ENCODE data around the gene CACNB1.

The CACNB1 gene

GRCh38 chr17:39181303-39181702 is 16.2 kb downstream of the CACNB1 start:
- Histone ChIP-seq H3K4me3 (ENCODE audit: low read length) (no peak overlapping the region), H3K9ac (ENCODE audit: low read length) (no peak overlapping the region), H3K79me2 (ENCODE audit: low read length) (no peaks in the 10 kb centered on the region), H3K9me3 (replicated peaks; ENCODE audit: insufficient read depth, low read length) (no peaks in the 10 kb centered on the region), H3F3A (ENCODE audit: insufficient read depth, low read length) (no peaks in the 10 kb centered on the region), H3K27ac (ENCODE audit: low read length) (no peak overlapping the region), H3K9me2 (replicated peaks; ENCODE audit: insufficient read depth, low read length) (no peaks in the 10 kb centered on the region), H3K36me3 (replicated peaks; ENCODE audit: insufficient read depth, low read length) (peaks cover 3% of the 10 kb centered on the region; the same call in 1 of the 2 replicates), H3K27me3 (replicated peaks; ENCODE audit: insufficient read depth, low read length) (no peaks in the 10 kb centered on the region), H3K4me2 (ENCODE audit: low read depth, low read length) (no peak overlapping the region), H4K20me1 (ENCODE audit: insufficient read depth, low read length) (no peaks in the 10 kb centered on the region), H3K4me1 (ENCODE audit: low read length) (no peaks in the 10 kb centered on the region), H2AFZ (ENCODE audit: low read length) (no peak overlapping the region)
- TF ChIP-seq CTCF (IDR thresholded peaks at IDR 0.05; ENCODE audit: low read length) (no peak), EZH2phosphoT487 (IDR thresholded peaks at IDR 0.05; ENCODE audit: low read length) (no peak), EZH2 (optimal IDR thresholded peaks at IDR 0.05; ENCODE audit: low read depth, low read length) (no peak)
- no peak for DNase-seq

GRCh38 chr17:39178536-39178935 is 18.9 kb downstream of the CACNB1 start:
- no peaks in the 10 kb centered on the region for H3K9me2 ChIP-seq (replicated peaks; ENCODE audit: insufficient read depth, low read length)
- no peaks in the 10 kb centered on the region for H3K9me3 ChIP-seq (replicated peaks; ENCODE audit: insufficient read depth, low read length)
- H3K27me3 ChIP-seq (replicated peaks; ENCODE audit: insufficient read depth, low read length), result no peaks in the 10 kb centered on the region
- peaks cover 2% of the 10 kb centered on the region; the same call in 1 of the 2 replicates for H3F3A ChIP-seq (ENCODE audit: insufficient read depth, low read length)
- H2AFZ ChIP-seq (ENCODE audit: low read length), result no peak overlapping the region
- no peak for DNase-seq
- H3K27ac ChIP-seq (ENCODE audit: low read length), result no peak overlapping the region
- H4K20me1 ChIP-seq (ENCODE audit: insufficient read depth, low read length), result no peaks in the 10 kb centered on the region
- H3K36me3 ChIP-seq (replicated peaks; ENCODE audit: insufficient read depth, low read length), result peaks cover 3% of the 10 kb centered on the region; the same call in 1 of the 2 replicates
- no peak for TF ChIP-seq EZH2 (optimal IDR thresholded peaks at IDR 0.05; ENCODE audit: low read depth, low read length)
- no peak for TF ChIP-seq CTCF (IDR thresholded peaks at IDR 0.05; ENCODE audit: low read length)
- TF ChIP-seq EZH2phosphoT487 (IDR thresholded peaks at IDR 0.05; ENCODE audit: low read length), result no peak
- H3K9ac ChIP-seq (ENCODE audit: low read length), result no peak overlapping the region
- H3K4me3 ChIP-seq (ENCODE audit: low read length), result no peak overlapping the region
- H3K4me1 ChIP-seq (ENCODE audit: low read length), result peaks cover 5% of the 10 kb centered on the region
- no peaks in the 10 kb centered on the region for H3K79me2 ChIP-seq (ENCODE audit: low read length)
- H3K4me2 ChIP-seq (ENCODE audit: low read depth, low read length), result no peak overlapping the region

- peaks cover 6% of the 10 kb centered on the region; the same call in 1 of the 2 replicates for H3F3A ChIP-seq (ENCODE audit: insufficient read depth, low read length)
- H4K20me1 ChIP-seq (ENCODE audit: insufficient read depth, low read length), result no peaks in the 10 kb centered on the region
- no peaks in the 10 kb centered on the region for H3K27me3 ChIP-seq (replicated peaks; ENCODE audit: insufficient read depth, low read length)
- H3K9me2 ChIP-seq (replicated peaks; ENCODE audit: insufficient read depth, low read length), result no peaks in the 10 kb centered on the region
- H3K4me2 ChIP-seq (ENCODE audit: low read depth, low read length), result no peak overlapping the region
- no peak overlapping the region for H3K9ac ChIP-seq (ENCODE audit: low read length)
- TF ChIP-seq CTCF (IDR thresholded peaks at IDR 0.05; ENCODE audit: low read length) (no peak), EZH2 (optimal IDR thresholded peaks at IDR 0.05; ENCODE audit: low read depth, low read length) (no peak), EZH2phosphoT487 (IDR thresholded peaks at IDR 0.05; ENCODE audit: low read length) (no peak)
- peaks cover 10% of the 10 kb centered on the region for H3K4me1 ChIP-seq (ENCODE audit: low read length)
- peaks cover 3% of the 10 kb centered on the region; the same call in 1 of the 2 replicates for H3K36me3 ChIP-seq (replicated peaks; ENCODE audit: insufficient read depth, low read length)
- no peaks in the 10 kb centered on the region for H3K9me3 ChIP-seq (replicated peaks; ENCODE audit: insufficient read depth, low read length)
- DNase-seq, result no peak
- no peak overlapping the region for H3K4me3 ChIP-seq (ENCODE audit: low read length)
- no peak overlapping the region for H2AFZ ChIP-seq (ENCODE audit: low read length)
- H3K79me2 ChIP-seq (ENCODE audit: low read length), result no peaks in the 10 kb centered on the region
- H3K27ac ChIP-seq (ENCODE audit: low read length), result no peak overlapping the region
These were observed 20.2 kb downstream of the CACNB1 start for GRCh38 chr17:39177256-39177655.
